HG03159 (cell line): ENCODE measurements around the gene OPHN1.

Experiments
- ATAC-seq: cut with Tn5 transposase; IDR thresholded peaks from one replicate; pipeline ENCODE4 v1.9.1; 2021; ENCODE audit warnings: mild to moderate bottlenecking, moderate library complexity; ENCODE audit not compliant: unreplicated experiment

OPHN1 gene

GRCh38 chrX:68183612-68184214 is 249.6 kb downstream of the OPHN1 start:
- no peak for ATAC-seq

GRCh38 chrX:68180579-68180978 is 252.7 kb downstream of the OPHN1 start:
- ATAC-seq = no peak

- no peak for ATAC-seq
Measured at GRCh38 chrX:68179355-68179754, 253.9 kb downstream of the OPHN1 start.

GRCh38 chrX:68177542-68177941 is 255.8 kb downstream of the OPHN1 start:
- no peak for ATAC-seq

DNA sequence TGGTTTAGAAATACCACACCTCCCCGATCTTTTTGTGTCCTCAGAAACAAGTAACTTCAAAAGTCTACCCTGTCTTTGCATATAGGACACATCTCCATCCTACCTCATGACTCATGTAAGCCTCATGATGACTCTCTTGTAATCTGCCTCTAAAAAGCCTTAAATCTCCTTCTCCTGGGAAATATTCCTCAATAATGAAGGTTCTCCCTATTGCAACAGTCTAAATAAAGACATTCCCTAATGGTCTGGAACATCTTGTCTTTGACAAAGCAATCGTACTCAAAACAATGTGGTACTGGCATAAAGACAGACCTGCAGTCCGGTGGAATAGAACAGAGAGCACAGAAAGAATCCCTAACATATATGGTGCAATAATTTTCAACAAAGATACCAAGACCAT is 257.7 kb downstream of the OPHN1 start:
- no peak for ATAC-seq

GRCh38 chrX:68163441-68163840 is 269.9 kb downstream of the OPHN1 start:
- no peak for ATAC-seq

DNA sequence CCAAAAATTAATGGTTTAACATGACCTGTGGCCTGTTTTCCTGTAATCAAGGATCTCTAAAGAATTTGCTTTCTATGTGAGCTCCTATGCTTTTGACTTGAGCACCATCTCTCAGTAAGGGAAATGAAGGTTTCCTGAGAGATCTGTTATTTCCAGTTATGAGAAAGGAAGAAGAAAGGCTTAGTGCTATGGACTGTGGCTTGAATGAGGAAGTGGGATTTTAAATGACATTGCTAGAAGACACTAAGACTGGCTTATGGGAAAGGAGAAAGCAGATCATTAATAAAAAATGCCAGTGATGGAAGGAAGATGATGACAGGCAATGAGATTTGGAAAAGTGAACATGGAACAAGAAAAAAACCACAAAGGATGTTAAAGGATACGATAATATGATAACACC is 285.4 kb downstream of the OPHN1 start:
- no peak for ATAC-seq

- no peak for ATAC-seq
Measured at GRCh38 chrX:68146054-68146453, 287.2 kb downstream of the OPHN1 start.

- no peak for ATAC-seq
Measured at GRCh38 chrX:68139791-68140190, 293.5 kb downstream of the OPHN1 start.

GRCh38 chrX:68133181-68133580 is 300.1 kb downstream of the OPHN1 start:
- no peak for ATAC-seq

DNA sequence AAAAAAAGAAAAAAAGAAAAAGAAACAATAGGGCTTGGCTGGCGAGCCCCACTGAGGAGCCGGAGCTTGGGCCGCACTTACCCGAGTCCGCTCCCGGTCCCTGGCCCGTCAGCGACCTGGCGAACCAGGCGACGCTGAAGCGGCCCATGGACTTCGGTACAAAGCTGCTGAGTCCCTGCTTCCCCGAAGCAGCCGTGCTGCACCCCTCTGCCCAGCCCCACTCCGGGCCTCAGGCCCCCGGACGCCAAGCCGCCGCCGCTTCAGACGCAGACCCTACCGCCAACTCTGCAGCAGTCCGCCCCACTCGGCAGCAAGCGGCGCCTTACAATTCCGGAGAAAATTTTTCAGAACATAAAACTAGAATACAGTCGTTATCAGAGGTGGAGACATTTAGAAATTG is 300.5 kb downstream of the OPHN1 start:
- ATAC-seq = no peak

DNA sequence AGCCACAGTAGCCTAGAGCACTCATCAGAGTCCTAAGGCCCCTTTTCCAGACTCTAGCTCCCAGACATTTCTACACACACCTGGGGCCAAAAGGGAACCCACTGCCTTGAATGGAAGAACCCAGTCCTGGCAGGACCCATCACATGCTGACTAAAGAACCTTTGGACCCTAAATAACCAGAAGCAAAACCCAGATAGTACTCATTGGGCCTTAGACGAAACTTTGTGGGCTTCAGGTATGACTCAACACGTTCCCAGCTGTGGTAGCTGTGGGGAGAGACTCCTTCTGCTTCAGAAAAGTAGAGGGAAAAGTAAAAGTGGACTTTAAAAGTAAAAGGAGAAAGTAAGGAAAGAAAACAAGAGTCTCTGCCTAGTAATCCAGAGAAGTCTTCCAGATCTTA is 311.5 kb downstream of the OPHN1 start:
- no peak for ATAC-seq

- ATAC-seq = no peak
Measured at GRCh38 chrX:68121371-68121770, 311.9 kb downstream of the OPHN1 start.

GRCh38 chrX:68115371-68115770 is 317.9 kb downstream of the OPHN1 start:
- no peak for ATAC-seq

DNA sequence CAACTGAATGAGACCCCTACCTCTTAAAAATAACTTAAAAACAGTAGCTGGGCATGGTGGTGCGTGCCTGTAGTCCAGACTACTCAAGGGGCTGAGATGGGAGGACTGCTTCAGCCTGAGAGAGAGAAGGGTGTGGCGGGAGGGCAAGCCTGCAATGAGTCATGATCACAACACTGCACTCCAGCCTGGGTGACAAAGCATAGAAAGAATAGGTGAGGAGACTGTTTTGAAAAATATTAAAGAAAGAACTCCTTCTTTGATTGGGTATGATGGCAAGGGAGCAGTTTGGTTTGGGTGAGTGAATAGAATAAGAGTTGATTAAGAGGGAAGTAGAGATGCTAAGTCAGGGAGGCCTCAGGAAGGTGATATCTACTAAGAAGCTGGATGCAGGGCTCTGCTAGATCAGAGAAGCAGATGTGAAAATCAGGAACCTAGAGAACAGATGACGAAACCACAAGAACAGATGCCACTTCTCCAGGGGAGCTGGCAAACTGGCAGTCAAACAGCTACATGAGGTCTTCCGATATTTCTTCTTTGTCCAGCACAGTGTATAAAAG is 318.6 kb downstream of the OPHN1 start:
- ATAC-seq = no peak

DNA sequence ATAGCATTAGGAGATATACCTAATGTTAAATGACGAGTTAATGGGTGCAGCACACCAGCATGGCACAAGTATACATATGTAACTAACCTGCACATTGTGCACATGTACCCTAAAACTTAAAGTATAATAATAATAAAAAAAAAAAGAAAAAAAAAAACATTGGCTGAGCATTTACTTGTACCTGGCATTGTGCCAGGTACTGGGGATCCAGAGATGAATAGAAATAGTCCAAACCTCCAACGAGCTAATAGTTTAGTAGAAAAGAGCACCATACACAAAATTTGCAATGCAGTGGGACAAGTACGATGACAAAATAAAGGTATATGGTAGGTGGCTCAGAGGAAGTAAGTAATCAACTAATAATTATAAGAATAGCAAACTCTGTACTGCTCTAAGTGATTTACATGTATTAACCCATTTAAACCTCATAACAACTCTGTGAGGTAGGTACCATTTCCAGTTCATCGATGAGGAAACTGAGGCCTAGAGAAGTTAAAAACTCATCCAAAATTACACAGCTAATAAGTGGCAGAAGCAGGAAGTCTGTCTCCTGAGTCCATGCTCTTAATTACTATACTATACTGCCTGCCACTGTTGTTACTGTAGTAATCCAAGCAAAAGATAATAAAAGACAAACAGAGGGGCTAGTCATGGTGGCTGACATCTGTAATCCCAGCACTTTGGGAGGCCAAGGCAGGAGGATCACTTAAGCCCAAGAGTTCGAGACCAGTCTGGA is 319.3 kb downstream of the OPHN1 start:
- no peak for ATAC-seq

DNA sequence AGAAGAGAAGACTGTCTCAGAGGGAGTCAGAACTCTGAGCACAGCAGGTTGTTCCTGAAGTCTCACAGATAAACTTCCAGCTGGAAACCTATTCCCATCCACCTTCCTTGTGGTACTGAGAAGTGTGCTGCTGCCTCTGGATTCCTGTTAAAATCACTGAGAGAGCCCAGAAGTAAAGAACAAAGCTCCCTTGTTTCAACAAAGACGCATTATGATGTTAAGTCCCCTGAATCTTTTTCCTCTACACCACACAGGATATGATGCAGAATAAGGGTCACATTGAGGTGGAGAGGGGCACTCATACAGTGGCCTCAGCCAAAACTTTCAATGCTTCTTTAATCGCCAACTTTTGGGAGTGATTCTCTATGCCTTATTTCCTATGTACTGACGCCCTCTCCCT is 321.0 kb downstream of the OPHN1 start:
- no peak for ATAC-seq

- ATAC-seq = no peak
Measured at GRCh38 chrX:68109162-68109561, 324.1 kb downstream of the OPHN1 start.

DNA sequence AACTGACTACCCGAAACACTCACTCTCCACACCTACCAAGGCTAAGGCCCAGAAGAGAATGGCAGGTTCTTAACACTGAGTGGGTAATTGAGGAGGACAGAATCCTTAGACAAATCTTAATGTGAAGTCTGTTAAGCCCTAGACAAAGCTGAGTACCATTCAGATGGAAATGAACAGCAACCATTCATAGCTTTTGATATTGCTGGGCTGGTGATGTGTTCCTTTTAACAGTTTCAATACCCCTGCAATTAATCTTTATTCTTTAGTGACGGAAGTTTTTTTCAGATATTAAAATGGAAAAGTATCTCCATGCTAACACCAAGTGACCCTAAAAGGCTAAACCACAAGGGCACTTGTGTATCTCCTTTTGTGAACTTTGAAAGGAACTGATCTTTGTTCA is 334.9 kb downstream of the OPHN1 start:
- no peak for ATAC-seq

GRCh38 chrX:68090266-68090665 is 343.0 kb downstream of the OPHN1 start:
- ATAC-seq = no peak

GRCh38 chrX:68087526-68087925 is 345.8 kb downstream of the OPHN1 start:
- ATAC-seq = no peak

DNA sequence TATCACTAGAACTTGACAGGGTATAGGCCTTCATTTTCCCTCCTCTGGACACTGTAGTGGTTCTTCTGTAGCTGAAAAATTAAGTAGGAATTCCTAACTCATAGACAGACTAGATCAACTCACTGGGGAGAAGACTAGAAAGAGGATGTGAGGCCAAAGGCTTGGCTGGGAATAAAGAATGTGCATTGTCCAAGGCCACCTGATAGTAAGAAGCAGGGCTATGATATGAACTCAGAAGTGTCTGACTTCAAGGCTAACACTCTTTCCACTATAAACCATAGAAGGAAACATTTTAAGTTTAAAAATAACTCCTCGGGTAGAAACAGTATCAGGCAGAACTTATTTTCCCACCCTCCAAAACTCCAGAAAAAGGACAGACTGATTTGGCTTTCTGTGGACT is 346.6 kb downstream of the OPHN1 start:
- ATAC-seq = no peak

DNA sequence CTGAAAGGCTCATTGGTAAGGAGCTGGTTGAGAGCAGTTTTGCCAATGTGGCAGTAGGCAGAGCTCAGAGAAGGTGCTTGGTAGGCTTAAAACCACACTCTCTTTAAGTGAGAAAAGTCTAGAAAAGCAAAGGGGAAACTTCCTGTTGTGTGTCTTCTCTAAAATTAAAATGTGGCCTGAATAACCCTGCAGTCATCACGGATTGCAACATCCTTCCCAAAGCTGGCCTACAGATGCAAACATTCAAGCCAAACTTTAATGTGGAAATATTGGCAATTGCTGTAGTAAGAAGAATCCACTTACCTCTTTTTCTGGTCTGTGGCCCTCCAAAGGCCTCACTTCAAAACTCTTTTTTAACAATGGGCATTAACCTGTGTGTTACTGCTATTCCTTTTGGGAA is 348.5 kb downstream of the OPHN1 start:
- ATAC-seq = no peak
